ENCODE results near the gene CDK5R2.
"Not testable (repeated sequence)": the region's sequence is repeated elsewhere in the genome, so short reads cannot be mapped to it uniquely, and the experiment has no call there.

Gene CDK5R2

GRCh38 chr2:218959141-218959731, at the start of gene CDK5R2:
TSS of gene CDK5R2 (plus strand) at chr2:218959666. CDS start at chr2:218959821, 155 bp downstream.
- peak; percentile 75 for DNase-seq

- DNase-seq = no peak
Measured at GRCh38 chr2:218910741-218911140, 48.7 kb upstream of the CDK5R2 start.

DNA sequence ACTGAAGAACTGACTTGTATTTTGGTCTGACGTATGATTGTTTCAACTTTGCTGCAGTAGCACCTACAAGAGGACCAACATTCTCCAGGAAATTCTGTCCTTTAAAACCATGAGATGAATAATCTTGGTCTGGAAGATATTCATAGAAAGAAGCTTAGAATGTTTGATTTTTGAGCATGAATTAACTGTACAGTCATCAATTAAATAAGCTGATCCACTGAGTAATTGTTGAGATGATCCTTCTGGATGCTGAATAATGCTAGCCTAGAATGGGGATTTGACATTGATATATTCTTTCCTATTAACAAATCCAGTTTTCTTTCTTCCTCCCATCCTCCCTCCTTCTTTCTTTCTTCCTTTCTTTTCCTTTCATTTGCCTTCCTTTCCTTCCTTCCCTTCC, 39.0 kb upstream of the CDK5R2 start:
- DNase-seq = no peak

GRCh38 chr2:218924757-218925156, 34.7 kb upstream of the CDK5R2 start:
- no peak for DNase-seq

DNA sequence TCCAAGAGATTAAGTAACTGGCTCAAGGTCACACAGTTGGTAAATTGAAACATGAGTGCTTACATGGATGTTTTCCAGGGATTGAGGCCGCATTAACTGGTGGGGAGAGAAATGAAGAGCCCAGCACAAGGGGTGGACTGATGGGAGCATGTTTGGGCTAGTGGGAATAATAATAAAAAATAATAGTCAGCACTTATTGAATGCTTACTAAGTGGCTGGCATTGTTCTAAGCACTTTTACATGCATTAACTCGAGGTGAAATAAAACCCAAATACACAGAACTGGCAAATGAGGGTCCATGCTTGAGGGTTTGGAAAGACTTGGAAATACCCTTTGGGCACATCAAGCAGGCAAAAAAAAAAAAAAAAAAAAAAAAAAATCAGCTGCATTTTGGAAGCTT, 34.0 kb upstream of the CDK5R2 start:
- no peak for DNase-seq

DNA sequence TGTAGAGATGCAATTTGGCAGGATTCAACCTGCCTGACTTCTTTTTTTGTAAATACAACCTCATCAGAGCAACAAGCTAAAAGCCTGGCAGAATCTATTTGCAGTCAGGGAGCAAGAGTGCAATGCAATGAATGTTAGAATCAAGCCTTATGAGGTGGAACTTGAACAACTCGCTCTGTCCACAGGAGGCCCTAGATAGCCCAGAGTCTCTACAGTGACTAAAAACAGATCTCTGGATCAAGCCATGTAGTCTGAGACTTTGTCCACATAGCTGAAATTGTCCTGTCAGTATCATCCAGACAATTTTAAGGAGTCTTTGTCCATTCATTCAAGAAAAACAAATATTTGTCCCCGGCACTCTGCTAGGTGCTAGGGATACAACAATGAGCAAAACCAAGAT, 32.0 kb upstream of the CDK5R2 start:
- no peak for DNase-seq

- no peak for DNase-seq
Measured at GRCh38 chr2:218927876-218928275, 31.6 kb upstream of the CDK5R2 start.

DNA sequence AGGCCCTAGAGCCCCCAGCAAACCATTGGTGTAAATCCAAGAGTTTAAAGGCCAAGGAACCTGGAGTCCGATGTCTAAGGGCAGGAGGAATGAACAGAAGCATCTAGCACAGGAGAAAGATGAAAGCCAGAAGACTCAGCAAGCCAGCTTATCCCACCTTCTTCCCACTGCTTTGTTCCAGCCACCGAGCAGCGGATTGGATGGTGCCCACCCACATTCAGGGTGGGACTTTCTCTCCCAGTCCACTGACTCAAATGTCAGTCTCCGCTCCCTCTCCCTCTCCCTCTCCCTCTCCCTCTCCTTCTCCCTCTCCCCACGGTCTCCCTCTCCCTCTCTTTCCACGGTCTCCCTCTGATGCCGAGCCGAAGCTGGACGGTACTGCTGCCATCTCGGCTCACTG, 29.0 kb upstream of the CDK5R2 start:
- DNase-seq = not testable (repeated sequence)

DNA sequence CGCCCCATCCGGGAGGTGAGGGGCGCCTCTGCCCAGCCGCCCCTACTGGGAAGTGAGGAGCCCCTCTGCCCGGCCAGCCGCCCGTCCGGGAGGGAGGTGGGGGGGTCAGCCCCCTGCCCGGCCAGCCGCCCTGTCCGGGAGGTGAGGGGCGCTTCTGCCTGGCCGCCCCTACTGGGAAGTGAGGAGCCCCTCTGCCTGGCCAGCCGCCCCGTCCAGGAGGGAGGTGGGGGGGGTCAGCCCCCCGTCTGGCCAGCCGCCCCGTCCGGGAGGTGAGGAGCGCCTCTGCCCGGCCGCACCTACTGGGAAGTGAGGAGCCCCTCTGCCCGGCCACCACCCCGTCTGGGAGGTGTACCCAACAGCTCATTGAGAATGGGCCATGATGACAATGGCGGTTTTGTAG, 27.7 kb upstream of the CDK5R2 start:
- DNase-seq = not testable (repeated sequence)

DNA sequence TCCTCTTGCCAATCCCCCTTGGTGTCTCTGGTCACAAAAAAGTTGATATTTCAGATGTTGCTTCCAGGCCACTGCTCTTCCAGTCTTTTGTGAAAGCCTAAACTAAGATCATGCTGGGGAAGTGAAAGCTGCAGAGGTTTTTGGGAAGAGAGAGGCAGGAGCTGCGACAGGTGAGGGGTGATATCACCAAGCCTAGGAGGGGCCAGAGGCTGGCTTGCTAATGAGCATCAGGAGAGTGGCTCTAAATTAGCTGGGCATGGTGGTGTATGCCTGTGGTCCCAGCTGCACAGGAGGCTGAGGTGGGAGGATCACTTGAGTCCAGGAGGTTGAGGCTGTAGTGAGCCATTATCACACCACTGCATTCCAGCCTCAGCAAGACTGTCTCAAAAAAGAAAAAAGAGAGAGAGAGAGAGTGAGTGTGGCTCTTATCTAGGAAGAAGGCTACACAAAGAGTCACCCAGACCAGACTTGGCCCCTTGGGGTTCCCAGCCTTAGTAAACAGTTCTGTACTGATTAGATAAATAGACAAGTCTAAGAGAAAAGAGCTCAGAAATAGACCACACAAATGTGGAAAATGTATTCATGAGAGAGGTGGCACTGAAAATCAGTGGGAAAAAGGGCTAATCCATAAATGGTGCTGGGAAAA, 14.6 kb upstream of the CDK5R2 start:
- no peak for DNase-seq

- DNase-seq = no peak
Measured at GRCh38 chr2:218946621-218947020, 12.8 kb upstream of the CDK5R2 start.

DNA sequence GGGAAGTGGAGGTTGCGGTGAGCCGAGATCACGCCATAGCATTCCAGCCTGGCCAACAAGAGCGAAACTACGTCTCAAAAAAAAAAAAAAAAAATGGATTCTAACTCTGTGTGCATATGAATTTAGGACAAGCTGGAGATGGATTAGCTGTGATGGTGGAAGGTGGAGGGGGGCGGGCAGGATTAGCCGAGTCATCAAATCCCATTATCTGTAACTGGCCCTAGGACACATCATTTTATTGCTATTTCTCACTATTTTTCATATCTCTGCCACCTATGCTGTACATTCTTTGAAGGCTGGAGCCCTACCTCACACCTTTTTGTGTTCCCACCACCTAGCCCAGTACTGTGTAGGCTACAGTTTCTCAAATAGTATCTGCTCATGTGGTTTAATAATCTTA, 7.3 kb upstream of the CDK5R2 start:
- DNase-seq = no peak

DNA sequence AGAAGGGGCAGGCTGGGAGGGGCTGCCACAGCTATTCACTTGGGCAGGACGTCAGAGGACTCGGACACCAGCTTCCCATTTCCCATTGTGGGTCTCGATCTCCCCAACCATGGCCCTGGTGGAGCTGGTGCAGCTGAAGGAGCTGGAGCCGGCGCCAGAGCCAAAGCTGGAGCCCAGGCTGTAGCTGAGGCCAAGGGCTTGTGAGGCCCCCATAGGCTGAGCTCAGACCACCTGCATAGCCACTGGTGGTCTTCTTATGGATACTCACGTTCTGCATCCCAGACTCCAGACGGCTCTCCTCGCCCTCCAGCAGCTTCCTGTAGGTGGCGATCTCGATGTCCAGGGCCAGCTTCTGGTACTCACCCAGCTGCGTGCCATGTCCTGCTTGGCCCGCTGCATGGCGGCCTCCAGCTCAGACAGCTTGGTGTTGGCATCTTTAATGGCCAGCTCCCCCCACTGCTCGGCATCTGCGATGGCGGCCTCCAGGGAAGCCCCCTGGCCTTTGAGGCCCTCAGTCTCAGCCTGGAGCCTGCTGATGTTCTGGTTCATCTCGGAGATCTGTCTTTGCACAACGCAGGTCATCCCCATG, 6.0 kb upstream of the CDK5R2 start:
- no peak for DNase-seq

DNA sequence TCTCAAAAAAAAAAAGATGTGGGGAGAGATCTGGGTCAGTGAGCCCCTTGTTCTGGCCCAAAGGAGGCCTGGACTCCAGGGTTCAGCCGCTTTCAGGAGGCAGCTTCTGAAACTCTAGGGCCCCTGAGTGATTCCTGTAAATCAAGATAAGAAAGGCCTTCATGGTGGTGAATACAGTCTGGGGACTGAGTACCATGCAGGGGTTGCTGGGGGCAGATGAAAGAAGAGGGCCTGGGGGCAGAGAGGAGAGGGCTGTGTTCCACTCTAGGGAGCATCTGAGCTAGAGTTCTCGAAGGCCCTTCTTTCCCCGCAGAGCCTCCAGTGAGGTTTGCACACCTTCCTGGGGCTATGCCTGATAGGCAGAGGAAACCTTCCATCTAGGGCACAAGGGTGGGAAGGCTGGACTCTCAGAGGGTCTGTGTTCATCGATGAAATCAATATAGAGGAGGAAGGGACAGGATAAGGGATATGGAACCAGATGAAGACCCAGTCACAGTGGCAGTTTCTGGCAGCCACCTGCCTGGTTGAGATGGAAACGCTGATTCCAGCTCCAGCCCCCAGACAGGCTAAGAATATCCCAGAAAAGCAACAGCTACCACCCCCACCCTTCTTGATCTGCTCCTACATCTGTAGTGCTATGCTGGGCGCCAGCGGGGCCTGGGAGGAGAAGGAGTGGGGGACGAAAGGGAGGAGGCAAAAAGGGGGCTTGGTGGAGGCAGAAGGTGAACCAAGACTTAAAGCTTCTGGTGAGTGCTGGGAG, 4.7 kb upstream of the CDK5R2 start:
- DNase-seq = no peak

DNA sequence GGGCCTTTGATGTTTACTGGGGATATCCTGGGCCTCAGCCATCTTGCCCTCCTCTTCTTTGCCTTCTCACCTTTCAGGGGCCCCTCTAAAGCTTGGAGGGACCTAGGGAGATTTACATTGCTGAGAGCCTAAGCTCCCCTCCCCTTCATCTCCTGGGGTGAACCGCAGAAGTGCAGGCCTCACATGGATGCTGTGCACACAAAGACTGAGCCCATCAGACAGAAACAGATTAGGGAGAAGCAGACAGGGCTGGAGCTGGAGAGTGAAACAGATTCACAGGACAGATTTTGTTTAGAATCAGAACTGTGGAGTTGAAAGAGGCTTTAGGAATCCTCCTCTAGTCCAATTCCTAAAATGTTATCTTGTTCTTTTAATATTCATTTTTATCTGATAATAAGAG, 3.4 kb upstream of the CDK5R2 start:
- DNase-seq = no peak

DNA sequence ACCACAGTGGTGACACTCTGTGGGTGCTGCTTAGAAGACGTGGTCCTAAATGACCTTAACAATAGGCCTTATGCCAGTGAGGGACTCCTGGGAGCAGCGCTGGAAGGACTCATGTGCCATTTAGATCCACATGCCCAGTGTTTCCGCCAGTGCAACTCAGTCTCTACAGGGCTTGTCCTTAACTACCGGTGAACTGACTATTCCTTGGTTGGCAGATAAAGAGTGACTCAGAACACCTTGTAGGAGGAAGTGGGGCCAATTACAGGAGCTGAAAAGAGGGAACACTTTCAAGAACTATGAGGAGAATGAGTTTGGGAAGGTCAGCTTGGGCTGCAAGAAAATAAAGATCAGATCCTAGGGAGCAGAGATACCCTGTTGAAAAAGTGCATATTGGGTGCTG, 1.8 kb upstream of the CDK5R2 start:
- no peak for DNase-seq

DNA sequence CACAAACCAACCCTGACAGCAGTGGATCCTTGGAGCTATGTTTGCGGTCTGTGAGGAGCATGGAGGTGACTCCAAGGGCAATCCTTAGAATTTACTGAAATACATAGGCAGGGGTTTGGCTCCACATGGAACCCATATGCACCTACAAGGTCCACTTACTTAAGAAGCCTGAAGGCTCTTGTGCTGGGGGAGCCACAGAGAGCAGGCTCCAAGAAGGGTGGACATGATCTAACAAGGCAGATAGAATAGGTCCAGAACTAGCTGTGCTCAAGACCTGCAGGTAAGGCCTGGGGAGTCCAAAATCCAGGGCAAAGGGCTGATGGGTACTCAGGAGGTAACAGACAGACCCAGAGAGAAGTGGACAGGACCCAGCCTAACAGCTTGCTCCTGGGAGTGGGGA, 1.2 kb upstream of the CDK5R2 start:
- DNase-seq = no peak

- no peak for DNase-seq
Measured at GRCh38 chr2:218959761-218960308, 369 bp downstream of the CDK5R2 start.

DNA sequence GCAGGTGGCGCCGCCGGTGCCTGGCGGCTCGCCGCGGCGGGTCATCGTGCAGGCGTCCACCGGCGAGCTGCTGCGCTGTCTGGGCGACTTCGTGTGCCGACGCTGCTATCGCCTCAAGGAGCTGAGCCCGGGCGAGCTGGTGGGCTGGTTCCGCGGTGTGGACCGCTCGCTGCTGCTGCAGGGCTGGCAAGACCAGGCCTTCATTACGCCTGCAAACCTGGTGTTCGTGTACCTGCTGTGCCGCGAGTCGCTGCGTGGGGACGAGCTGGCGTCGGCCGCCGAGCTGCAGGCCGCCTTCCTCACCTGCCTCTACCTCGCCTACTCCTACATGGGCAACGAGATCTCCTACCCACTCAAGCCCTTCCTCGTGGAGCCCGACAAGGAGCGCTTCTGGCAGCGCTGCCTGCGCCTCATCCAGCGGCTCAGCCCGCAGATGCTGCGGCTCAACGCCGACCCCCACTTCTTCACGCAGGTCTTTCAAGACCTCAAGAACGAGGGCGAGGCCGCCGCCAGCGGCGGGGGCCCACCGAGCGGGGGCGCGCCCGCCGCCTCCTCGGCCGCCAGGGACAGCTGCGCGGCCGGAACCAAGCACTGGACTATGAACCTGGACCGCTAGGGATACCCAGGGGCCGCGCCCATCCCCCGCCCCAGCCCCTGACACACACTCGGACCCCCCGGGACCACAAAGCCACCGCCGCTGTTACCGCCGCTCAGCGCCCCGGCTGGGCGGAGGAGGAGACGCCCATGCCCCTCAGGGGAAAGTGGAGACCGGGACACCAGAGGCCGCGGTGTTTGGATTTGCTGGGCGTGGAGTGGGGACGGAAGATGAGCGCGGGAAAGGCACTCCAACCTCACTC, 1.1 kb downstream of the CDK5R2 start:
- no peak for DNase-seq

DNA sequence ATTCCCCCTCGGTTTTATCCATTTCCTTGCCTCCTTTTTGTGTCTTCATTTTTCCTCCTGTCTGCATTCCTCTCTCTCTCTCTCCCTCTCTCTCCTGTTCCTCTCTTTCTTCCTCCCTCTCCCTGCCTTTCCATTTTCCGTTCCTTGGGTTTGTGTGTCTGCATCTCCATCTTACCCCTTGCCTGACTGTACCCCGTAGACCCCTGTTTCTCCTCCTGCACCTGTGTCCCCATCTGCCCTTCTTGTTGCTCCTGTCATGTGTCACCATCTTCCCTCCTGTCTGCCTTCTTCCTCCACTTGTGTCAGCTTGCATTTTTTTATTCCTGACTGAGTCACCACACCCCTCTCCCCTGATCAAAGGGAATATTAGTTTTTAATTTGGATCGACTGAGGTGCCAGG, 1.8 kb downstream of the CDK5R2 start:
- no peak for DNase-seq

GRCh38 chr2:218961651-218962570, 2.4 kb downstream of the CDK5R2 start:
- DNase-seq = no peak

Measured in NCI-H1048 (cell line).